GM18907 (cell line): ENCODE measurements around the gene SSR2.
A peak's percentile ranks its signal among the peaks of the same experiment; 100 is the strongest.
"Not testable (repeated sequence)": the region's sequence is repeated elsewhere in the genome, so short reads cannot be mapped to it uniquely, and the experiment has no call there.

Experiments
- ATAC-seq: cut with Tn5 transposase; IDR thresholded peaks from one replicate; pipeline ENCODE4 v1.9.1; 2021; ENCODE audit warnings: mild to moderate bottlenecking, moderate library complexity; ENCODE audit not compliant: unreplicated experiment

Gene SSR2

DNA sequence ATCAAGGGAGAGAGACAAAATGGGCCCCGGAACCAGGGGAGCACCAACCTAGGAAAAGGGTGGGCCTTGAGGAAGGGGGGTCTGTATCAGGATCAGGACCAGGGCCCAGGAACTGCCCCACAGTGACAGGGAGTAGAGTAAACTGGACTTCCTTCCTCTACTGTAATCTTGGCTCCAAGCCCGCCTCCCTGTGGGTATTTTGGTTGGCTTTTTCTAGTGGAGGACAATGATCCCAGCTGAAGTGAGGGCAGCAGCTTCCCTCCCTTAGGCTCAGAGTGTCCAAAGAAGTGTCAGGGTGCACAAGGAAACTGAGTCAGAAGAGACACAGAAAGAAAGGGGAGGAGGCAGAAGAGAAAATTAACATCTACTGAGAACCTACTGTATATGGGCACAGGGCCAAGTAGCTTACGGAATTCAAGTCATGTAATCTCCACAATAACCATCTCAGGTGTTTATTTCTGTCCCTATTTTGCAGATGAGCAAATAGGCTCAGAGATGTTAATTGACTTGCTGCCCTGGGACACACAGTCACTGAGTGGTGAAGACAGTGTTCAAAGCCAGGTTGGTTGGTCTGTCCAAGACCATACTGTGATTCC, 28.0 kb upstream of the SSR2 start:
- ATAC-seq: no peak

GRCh38 chr1:156045076-156045475, 24.3 kb upstream of the SSR2 start:
- no peak for ATAC-seq

GRCh38 chr1:156042828-156043227, 22.1 kb upstream of the SSR2 start:
- ATAC-seq: no peak

DNA sequence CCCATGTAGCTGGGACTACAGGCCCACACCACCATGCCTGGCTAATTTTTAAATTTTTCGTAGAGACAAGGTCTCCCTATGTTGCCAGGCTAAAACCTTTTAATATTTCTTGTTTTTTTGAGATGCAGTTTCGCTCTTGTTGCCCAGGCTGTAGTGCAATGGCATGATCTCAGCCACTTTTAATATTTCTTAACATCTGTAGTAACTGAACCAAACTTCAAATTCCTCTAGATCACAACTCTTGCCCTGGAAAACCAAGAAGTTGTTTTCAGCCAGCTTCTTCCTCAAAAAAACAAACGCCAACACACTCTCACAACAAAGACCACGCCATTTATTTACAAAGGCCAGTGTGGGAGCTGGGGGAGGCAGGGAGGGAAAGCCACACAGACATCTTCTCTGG, 14.2 kb upstream of the SSR2 start:
- not testable (repeated sequence) for ATAC-seq

- ATAC-seq: no peak
Observed at GRCh38 chr1:156033011-156033410, 12.3 kb upstream of the SSR2 start.

- no peak for ATAC-seq
Observed at GRCh38 chr1:156026588-156026987, 5.8 kb upstream of the SSR2 start.

DNA sequence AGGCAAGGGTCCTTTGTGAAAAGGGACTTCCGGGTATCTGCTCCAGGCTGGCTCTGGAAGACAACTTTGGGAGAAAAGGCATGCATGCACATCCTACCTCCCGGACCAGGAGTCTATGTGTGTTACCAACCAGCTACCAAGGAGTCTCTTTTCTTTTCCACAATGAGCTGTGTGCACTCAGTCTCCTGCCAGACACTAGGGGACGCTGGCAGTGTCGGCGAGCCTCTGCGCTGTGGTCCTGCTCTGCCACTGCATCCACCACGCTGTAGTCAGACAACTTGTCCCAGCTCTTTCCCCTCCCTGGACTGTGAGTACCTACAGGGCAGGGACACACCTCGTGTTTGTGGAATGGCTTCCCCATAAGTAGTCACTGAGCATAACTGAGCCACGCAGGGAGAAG, 5.1 kb upstream of the SSR2 start:
- no peak for ATAC-seq

DNA sequence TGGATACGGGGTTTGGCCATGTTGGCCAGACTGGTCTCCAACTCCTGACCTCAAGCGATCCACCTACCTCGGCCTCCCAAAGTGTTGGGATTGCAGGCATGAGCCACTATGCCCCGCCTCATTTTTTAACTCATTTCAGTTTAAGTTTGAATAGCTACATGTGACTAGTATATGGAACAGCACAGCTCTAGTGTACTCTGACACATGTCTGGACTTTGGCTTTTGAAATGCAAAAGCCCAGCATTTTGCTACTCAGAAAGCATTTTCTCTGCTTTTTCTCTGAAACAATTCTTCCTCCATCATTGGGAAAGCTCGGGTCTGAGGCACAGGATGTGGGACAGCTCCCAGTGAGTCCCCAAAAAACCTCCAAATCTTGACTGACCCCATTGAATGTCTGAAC, 4.0 kb upstream of the SSR2 start:
- ATAC-seq: no peak

GRCh38 chr1:156021954-156022353, 1.2 kb upstream of the SSR2 start:
- ATAC-seq: no peak

GRCh38 chr1:156021093-156021428, 310 bp upstream of the SSR2 start:
- no peak for ATAC-seq

GRCh38 chr1:156019946-156020292, 832 bp downstream of the SSR2 start:
- no peak for ATAC-seq

DNA sequence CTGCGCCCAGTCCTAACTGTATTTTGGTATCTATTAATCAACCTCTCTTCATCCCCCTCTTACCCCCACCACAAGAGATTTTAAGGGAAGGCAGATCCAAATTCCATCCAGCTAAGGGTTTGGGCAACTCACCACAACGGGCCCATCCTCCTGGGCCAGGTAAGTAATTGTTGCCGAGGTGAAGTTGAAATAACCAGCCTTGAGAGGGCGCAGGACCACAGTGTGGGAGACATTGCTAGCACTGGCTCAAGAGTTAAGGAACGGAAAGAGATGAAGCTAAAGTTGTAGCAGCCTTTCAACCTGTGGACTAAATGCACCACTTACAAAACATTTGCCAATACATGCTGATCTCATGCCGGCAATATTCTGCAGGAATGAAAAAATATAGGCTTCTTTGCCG, 5.9 kb downstream of the SSR2 start:
- no peak for ATAC-seq

- ATAC-seq: peak; percentile 78
Observed at GRCh38 chr1:156012051-156012817, 8.5 kb downstream of the SSR2 start.

DNA sequence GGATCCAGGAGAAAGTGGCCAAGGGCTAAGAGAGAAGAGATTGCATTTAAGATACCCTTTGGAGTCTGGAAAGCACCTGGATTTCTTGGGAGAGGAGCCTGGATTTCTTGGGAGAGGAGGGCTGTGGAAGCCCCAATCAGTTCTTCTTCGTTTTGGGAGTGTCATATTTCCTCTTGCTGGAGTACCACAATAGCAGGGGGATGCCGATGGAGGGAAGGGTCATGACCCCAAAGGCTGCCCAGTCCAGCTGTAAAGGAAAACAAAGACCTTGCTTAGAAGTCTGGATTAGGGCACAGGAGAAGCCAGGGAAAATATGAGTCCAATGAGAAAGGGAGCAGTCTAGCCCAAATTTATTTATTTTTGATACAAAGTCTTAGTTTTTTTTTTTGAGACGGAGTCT, 11.3 kb downstream of the SSR2 start:
- no peak for ATAC-seq

DNA sequence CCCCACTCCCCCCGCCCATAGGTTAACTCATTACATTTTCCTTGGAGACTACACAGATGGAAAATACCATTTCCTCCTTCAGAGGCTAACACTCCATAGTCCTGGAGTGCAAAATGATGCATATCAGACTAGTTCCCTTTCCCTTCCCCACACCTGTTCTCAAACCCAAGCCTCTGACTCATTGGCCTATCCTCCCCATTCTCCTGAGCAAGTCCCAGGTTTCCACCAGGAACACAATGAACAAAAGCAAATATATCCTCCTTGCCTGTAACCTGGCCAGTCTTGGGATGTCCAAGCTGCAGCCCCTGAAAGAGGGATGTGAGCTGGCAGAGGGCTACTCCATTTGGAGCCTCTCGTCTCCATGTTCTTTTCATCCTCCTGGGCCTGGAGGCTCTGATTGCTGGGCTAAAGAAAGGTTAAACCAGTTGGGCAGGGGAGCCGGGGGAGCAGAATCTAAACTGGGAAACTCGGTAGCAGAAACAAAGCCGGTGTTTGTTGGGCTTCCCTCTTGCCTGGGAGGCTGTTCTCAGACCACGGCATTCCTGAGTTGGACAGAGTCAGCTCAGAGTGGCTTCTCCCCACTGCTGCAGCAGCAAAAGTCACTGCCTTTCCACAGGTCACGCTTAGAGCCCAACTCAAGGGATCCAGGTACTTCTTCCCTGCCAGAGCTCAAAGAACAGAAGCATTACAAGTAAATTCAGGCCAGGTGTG, 13.9 kb downstream of the SSR2 start:
- no peak for ATAC-seq

- no peak for ATAC-seq
Observed at GRCh38 chr1:156004843-156005584, 15.7 kb downstream of the SSR2 start.

DNA sequence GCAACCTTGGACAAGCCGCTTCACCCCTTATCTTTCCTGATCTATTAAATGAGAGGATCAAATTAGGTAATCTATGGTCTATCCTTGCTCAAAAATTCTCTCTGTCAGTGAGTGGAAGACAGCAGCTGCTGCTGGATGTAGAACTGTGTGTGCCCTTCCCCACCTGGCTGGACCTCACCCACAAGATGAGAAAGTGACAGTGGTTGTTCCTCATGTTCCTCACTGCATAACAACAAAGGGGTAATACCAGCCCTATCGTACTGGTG, 16.9 kb downstream of the SSR2 start:
- no peak for ATAC-seq

- ATAC-seq: no peak
Observed at GRCh38 chr1:156002188-156002911, 18.4 kb downstream of the SSR2 start.

DNA sequence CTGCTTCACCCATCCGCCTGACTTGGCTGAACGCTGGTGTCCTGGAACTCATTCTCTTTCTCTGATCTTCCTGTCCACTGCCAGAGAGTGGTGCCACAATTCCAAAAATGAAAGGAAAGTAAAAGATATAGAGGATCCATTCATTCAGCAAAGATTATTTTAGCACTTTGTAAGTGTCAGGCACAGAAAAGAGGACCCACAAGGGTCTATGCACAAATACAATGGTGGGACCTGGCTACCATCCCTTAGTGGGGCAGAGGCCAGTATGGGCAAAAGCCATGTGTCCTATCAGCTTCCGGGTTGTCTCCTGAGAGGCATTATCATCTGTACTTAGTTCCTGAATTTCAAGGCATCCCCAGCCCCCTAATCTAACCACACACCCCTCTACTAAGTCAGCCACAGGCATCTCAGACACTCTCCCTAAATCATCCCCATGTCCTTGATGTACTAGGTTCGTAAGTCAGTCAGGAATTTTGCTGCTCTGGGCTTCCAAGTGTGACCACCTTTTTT, 19.0 kb downstream of the SSR2 start:
- no peak for ATAC-seq

DNA sequence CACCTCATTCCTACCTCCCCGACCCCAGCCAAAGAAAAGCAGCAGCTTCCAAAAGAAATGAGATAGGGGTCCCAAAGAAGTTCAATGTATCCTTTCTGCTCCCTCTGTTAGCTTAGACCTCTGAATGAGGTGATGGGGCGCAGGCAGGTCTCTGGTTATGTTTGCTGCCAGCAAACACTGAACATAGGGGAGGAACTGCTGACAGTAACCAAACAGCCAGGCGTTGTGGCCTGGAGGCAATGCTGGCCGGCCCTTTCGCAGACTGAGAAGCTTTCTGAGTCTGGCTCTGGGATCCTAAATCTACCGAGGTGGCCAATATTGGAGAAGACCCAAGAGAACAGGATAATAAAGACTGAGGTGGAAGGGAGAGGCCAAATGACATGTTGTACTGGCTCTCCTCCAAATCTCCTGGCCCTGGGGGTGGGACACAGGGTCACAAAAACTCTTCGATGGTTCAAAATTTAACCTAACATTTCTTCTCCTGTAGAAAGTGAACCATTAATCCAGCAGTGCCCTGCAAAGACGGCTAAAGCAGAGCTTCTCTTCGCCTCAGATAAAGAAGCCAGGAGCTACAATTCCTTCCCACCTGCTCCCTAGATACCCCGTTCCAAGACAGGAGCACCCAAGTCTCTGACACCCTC, 19.6 kb downstream of the SSR2 start:
- ATAC-seq: no peak

DNA sequence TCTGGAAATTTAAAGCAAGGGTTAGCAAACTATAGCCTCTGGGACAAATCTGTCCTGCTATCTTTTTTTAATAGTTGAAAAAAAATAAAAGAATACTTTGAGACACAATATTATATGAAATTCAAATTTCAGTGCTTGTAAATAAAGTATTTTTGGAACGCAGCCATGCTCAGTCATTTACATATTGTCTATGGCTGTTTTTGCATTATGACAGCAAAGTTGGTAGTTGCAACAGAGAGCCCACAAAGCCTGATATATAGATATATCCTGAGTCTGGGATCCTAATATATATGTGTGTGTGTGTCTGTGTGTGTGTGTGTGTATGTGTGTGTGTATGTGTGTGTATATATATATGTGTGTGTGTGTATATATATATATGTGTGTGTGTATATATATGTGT, 20.8 kb downstream of the SSR2 start:
- no peak for ATAC-seq
